PC-3 (cell line): Measurements from ENCODE around the gene FOLR1. TPM values are rescaled to one million over a fixed set of nuclear protein-coding genes. Genes with fewer than 3 reads are reported as not detected.

Experiments used
- ATAC-seq: fragments of 200-7000 bp; cut with Tn5 transposase; 2 replicates; pipeline ENCODE4 v1.9.1; 2020; ENCODE audit warnings: mild to moderate bottlenecking, moderate library complexity
- BruUV-seq: library from RNA; stranded (reverse); fragments of 400-500 nt; replicated peaks from 2 replicates; lab custom pipeline; 2021; lab: Mats Ljungman, UMichigan
- CTCF ChIA-PET: fragments of 300-600 bp; sonication (Branson Sonifier 250); formaldehyde crosslinking; loops from one replicate; lab custom pipeline; 2022; ENCODE audit warnings: antibody characterized with exemption; lab: Charles Lee
- POLR2A ChIA-PET: fragments of 300-600 bp; sonication (Branson Sonifier 250); formaldehyde crosslinking; loops from one replicate; lab custom pipeline; 2022; ENCODE audit warnings: antibody characterized with exemption; ENCODE audit not compliant: unreplicated experiment; lab: Charles Lee
- DNase-seq: peaks from one replicate; pipeline ENCODE4 v3.0.0-alpha.2; 2015
- H2AFZ ChIP-seq: fragments of 300-600 bp; sonication (generic); 2 replicates; pipeline ENCODE4 v1.6.0; 2016; ENCODE audit warnings: antibody characterized with exemption, low read length
- H3F3A ChIP-seq: fragments of 300-600 bp; sonication (generic); one replicate; pipeline ENCODE4 v1.6.0; 2017; ENCODE audit warnings: antibody characterized with exemption, low read length, control low read depth, mild to moderate bottlenecking; ENCODE audit not compliant: unreplicated experiment
- H3K27ac ChIP-seq: fragments of 300-600 bp; sonication (generic); 2 replicates; pipeline ENCODE4 v1.5.1; 2016; ENCODE audit warnings: mild to moderate bottlenecking, low read length
- H3K27me3 ChIP-seq: fragments of 300-600 bp; sonication (generic); 2 replicates; pipeline ENCODE4 v1.6.1; 2016; ENCODE audit warnings: low read length, mixed read lengths
- H3K36me3 ChIP-seq: fragments of 300-600 bp; sonication (generic); 2 replicates; pipeline ENCODE4 v1.6.1; 2016; ENCODE audit warnings: low read depth, mixed run types, low read length, mixed read lengths
- H3K4me1 ChIP-seq: fragments of 300-600 bp; sonication (generic); 2 replicates; pipeline ENCODE4 v1.5.1; 2016; ENCODE audit warnings: low read length; ENCODE audit not compliant: insufficient read depth
- H3K4me2 ChIP-seq: fragments of 300-600 bp; sonication (generic); 2 replicates; pipeline ENCODE4 v1.6.0; 2016; ENCODE audit warnings: low read length
- H3K4me3 ChIP-seq: fragments of 300-600 bp; sonication (generic); 2 replicates; pipeline ENCODE4 v1.5.1; 2016; ENCODE audit warnings: mild to moderate bottlenecking, low read length, mixed read lengths
- H3K79me2 ChIP-seq: fragments of 300-600 bp; sonication (generic); 2 replicates; pipeline ENCODE4 v1.6.1; 2017; ENCODE audit warnings: low read length, mixed read lengths
- H3K9ac ChIP-seq: fragments of 300-600 bp; sonication (generic); 2 replicates; pipeline ENCODE4 v1.6.0; 2016; ENCODE audit warnings: mild to moderate bottlenecking, low read length
- H3K9me2 ChIP-seq: fragments of 300-600 bp; sonication (generic); replicated peaks from 2 replicates; pipeline ENCODE4 v1.6.1; 2016; ENCODE audit warnings: mixed run types, low read length, mixed read lengths
- H3K9me3 ChIP-seq: fragments of 300-600 bp; sonication (generic); 2 replicates; pipeline ENCODE4 v1.6.1; 2016; ENCODE audit warnings: low read length, mixed read lengths
- H4K20me1 ChIP-seq: fragments of 300-600 bp; sonication (generic); 2 replicates; pipeline ENCODE4 v1.6.1; 2016; ENCODE audit warnings: low read length, mixed read lengths
- CTCF ChIP-seq: fragments of 300-600 bp; sonication (generic); conservative IDR thresholded peaks from 2 replicates; pipeline ENCODE4 v1.5.1; 2017; ENCODE audit warnings: antibody characterized with exemption, low read depth, mild to moderate bottlenecking, low read length
- EZH2 ChIP-seq: fragments of 300-600 bp; sonication (generic); IDR thresholded peaks from one replicate; pipeline ENCODE4 v1.6.1; 2017; ENCODE audit warnings: antibody characterized with exemption, mild to moderate bottlenecking, low read length; ENCODE audit not compliant: unreplicated experiment
- EZH2phosphoT487 ChIP-seq: fragments of 300-600 bp; sonication (generic); IDR thresholded peaks from 2 replicates; pipeline ENCODE4 v1.6.1; 2018; ENCODE audit warnings: mild to moderate bottlenecking, antibody characterized with exemption, low read length, borderline replicate concordance
- intact Hi-C: fragments of 100-400 bp; cut with micrococcal nuclease; formaldehyde crosslinking; loops from 2 replicates; pipeline ENCODE4 v1.9.0; 2023
- total RNA-seq: library from RNA; depleted of rRNA; stranded (reverse); fragments of >200 nt; gene quantifications from 2 replicates; pipeline ENCODE4 v1.2.3, GENCODE V29; 2014

The FOLR1 gene
- total RNA-seq, 1 experiment from 2014 or later = 0.36 TPM

- Histone ChIP-seq H4K20me1 (no peaks in the 10 kb centered on the region), H3K9me2 (no peaks in the 10 kb centered on the region), H3K4me1 (peaks cover 9% of the 10 kb centered on the region), H3K36me3 (peaks cover under 1% of the 10 kb centered on the region; the same call in 1 of the 2 replicates), H3K4me3 (no peak overlapping the region), H3K27ac (no peak overlapping the region), H3K27me3 (peaks cover 23% of the 10 kb centered on the region), H3K4me2 (no peak overlapping the region), H3K79me2 (no peaks in the 10 kb centered on the region), H2AFZ (no peak overlapping the region), H3F3A (no peaks in the 10 kb centered on the region), H3K9ac (no peak overlapping the region), H3K9me3 (no peaks in the 10 kb centered on the region)
- ChIA-PET CTCF (no interaction called here), POLR2A (no interaction called here)
- ATAC-seq (no peak), DNase-seq (no peak)
- no peak for TF ChIP-seq EZH2phosphoT487
- TF ChIP-seq EZH2 = no peak
- no peak for TF ChIP-seq CTCF
- intact Hi-C loops = no loop called here
- BruUV-seq = no TSS peak
Measured at GRCh38 chr11:72243173-72244059, 51.5 kb downstream of the FOLR1 start.

GRCh38 chr11:72244060-72244360, 52.1 kb downstream of the FOLR1 start, which contains the start of gene PHOX2A:
PHOX2A (minus strand) TSS chr11:72244176; CDS start chr11:72244004, 172 bp downstream.
- Histone ChIP-seq H3K27ac (no peak within 1 kb of the TSS), H4K20me1 (no peaks in the 10 kb centered on the region), H3K4me1 (peaks cover 9% of the 10 kb centered on the region), H3K9ac (no peak within 1 kb of the TSS), H3K79me2 (no peaks in the 10 kb centered on the region), H3K36me3 (no peaks in the 10 kb centered on the region), H3K4me3 (no peak within 1 kb of the TSS), H2AFZ (no peak within 1 kb of the TSS), H3F3A (no peaks in the 10 kb centered on the region), H3K9me3 (no peaks in the 10 kb centered on the region), H3K4me2 (no peak within 1 kb of the TSS), H3K9me2 (no peaks in the 10 kb centered on the region), H3K27me3 (peaks cover 23% of the 10 kb centered on the region)
- TF ChIP-seq EZH2phosphoT487 = no peak
- TF ChIP-seq CTCF = no peak
- TF ChIP-seq EZH2 = no peak
- intact Hi-C loops = no loop called here
- ChIA-PET CTCF (no interaction called here), POLR2A (no interaction called here)
- no TSS peak for BruUV-seq
- DNase-seq (no peak), ATAC-seq (no peak)
